GM12891 (cell line): Measurements from ENCODE around the gene APLP2.

Source experiments
- POLR2A ChIP-seq: IDR thresholded peaks from 2 replicates; pipeline ENCODE4 v1.6.1; 2011; ENCODE audit warnings: low read depth, low read length, control low read depth
- POLR2AphosphoS5 ChIP-seq: IDR thresholded peaks from 2 replicates; pipeline ENCODE4 v1.6.1; 2011; ENCODE audit warnings: low read depth, low read length, control low read depth
- SPI1 ChIP-seq: IDR thresholded peaks from 2 replicates; pipeline ENCODE4 v1.6.1; 2011; ENCODE audit warnings: low read depth, low read length, control low read depth
- TAF1 ChIP-seq: IDR thresholded peaks from 2 replicates; pipeline ENCODE4 v1.6.1; 2011; ENCODE audit warnings: low read depth, low read length, control low read depth

DNA sequence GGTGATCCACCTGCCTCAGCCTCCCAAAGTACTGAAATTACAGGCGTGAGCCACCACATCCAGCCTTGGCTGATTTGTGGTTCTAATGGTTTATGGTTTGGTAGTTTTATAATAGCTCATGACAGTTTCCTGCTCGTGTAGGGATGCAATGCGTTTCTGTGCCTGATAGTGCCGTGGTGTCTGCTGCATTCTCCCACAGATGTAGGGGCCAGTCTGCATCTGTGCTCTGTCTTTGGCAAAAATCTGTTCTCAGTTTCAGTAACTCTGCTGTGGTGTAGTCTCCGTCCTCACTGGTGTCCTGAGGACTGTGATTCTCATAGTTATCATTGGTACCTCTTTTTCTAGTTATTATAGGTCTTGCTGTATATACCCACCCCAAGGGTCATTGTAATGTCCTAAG, 106.2 kb downstream of the APLP2 start:
- TF ChIP-seq POLR2AphosphoS5 (no peak), POLR2A (no peak), SPI1 (no peak), TAF1 (no peak)
